HepG2 (cell line): Measurements from ENCODE around the gene TMC2. TPM values are rescaled to one million over a fixed set of nuclear protein-coding genes. Genes with fewer than 3 reads are reported as not detected.

Experiments
- DNMT3B ChIP-seq: conservative IDR thresholded peaks from 2 replicates; pipeline ENCODE4 v1.6.1; 2016; ENCODE audit warnings: missing biosample characterization, control low read depth
- FOXO4 ChIP-seq: sonication (generic); formaldehyde crosslinking; conservative IDR thresholded peaks from 2 replicates; pipeline ENCODE4 v1.8.1; 2023; ENCODE audit warnings: missing genetic modification reagents
- HCFC1 ChIP-seq: fragments of 150-350 bp; IDR thresholded peaks from 2 replicates; pipeline ENCODE4 v1.6.1; 2014; ENCODE audit warnings: low read depth, low read length
- HES4 ChIP-seq: sonication (generic); formaldehyde crosslinking; IDR thresholded peaks from 2 replicates; pipeline ENCODE4 v1.9.0; 2021; ENCODE audit warnings: mild to moderate bottlenecking, missing genetic modification reagents, borderline replicate concordance
- KLF9 ChIP-seq: IDR thresholded peaks from 2 replicates; pipeline ENCODE4 v1.6.1; 2016; ENCODE audit warnings: low read depth
- MTF2 ChIP-seq: sonication (generic); formaldehyde crosslinking; IDR thresholded peaks from 2 replicates; pipeline ENCODE4 v1.5.0; 2020; ENCODE audit warnings: missing genetic modification reagents, borderline replicate concordance
- PHF5A ChIP-seq: IDR thresholded peaks from one replicate; pipeline ENCODE4 v1.6.1; 2018; ENCODE audit warnings: low read depth, missing genetic modification reagents; ENCODE audit not compliant: unreplicated experiment
- POGK ChIP-seq: sonication (generic); formaldehyde crosslinking; conservative IDR thresholded peaks from 2 replicates; pipeline ENCODE4 v1.8.0; 2022; ENCODE audit warnings: mild to moderate bottlenecking, moderate library complexity, missing genetic modification reagents
- RFX5 ChIP-seq: IDR thresholded peaks from 2 replicates; pipeline ENCODE4 v1.6.1; 2011; ENCODE audit warnings: low read depth, low read length, improper control_type of control experiment
- SATB2 ChIP-seq: sonication (generic); formaldehyde crosslinking; IDR thresholded peaks from 2 replicates; pipeline ENCODE4 v1.5.0; 2020; ENCODE audit warnings: missing genetic modification reagents
- STAT5B ChIP-seq: sonication (generic); formaldehyde crosslinking; IDR thresholded peaks from 2 replicates; pipeline ENCODE4 v1.4.0; 2020; ENCODE audit warnings: missing genetic modification reagents
- TRAFD1 ChIP-seq: sonication (generic); formaldehyde crosslinking; IDR thresholded peaks from 2 replicates; pipeline ENCODE4 v1.5.1; 2020; ENCODE audit warnings: missing genetic modification reagents, mild to moderate bottlenecking, borderline replicate concordance
- ZBTB38 ChIP-seq: sonication (generic); formaldehyde crosslinking; IDR thresholded peaks from 2 replicates; pipeline ENCODE4 v1.5.1; 2020; ENCODE audit warnings: mild to moderate bottlenecking, missing genetic modification reagents
- ZFX ChIP-seq: sonication (generic); formaldehyde crosslinking; IDR thresholded peaks from 2 replicates; pipeline ENCODE4 v1.4.0; 2020; ENCODE audit warnings: mild to moderate bottlenecking, low read depth, missing genetic modification reagents, moderate library complexity
- ZHX2 ChIP-seq, 2 experiments: sonication (generic) in 1 of 2; formaldehyde crosslinking in 1 of 2; IDR thresholded peaks; 2 replicates each; pipeline versions ENCODE4 v1.6.1 to v1.9.0; 2014 to 2022; ENCODE audit warnings: antibody characterized with exemption in 1 of 2, borderline replicate concordance in 1 of 2, inconsistent platforms in 1 of 2, low read depth in 1 of 2, missing genetic modification reagents in 1 of 2
- ZNF235 ChIP-seq: sonication (generic); formaldehyde crosslinking; IDR thresholded peaks from 2 replicates; pipeline ENCODE4 v1.8.1; 2023; ENCODE audit warnings: mild to moderate bottlenecking, missing genetic modification reagents, borderline replicate concordance
- ZNF24 ChIP-seq: fragments of 450-650 bp; IDR thresholded peaks from 2 replicates; pipeline ENCODE4 v1.6.1; 2017; ENCODE audit warnings: antibody characterized with exemption, mild to moderate bottlenecking
- ZNF432 ChIP-seq: sonication (generic); formaldehyde crosslinking; IDR thresholded peaks from 2 replicates; pipeline ENCODE4 v1.5.0; 2020; ENCODE audit warnings: missing genetic modification reagents, mild to moderate bottlenecking, borderline replicate concordance
- ZNF557 ChIP-seq: sonication (generic); formaldehyde crosslinking; IDR thresholded peaks from 2 replicates; pipeline ENCODE4 v1.4.0; 2020; ENCODE audit warnings: missing genetic modification reagents
- ZNF563 ChIP-seq: sonication (generic); formaldehyde crosslinking; IDR thresholded peaks from 2 replicates; pipeline ENCODE4 v1.8.0; 2022; ENCODE audit warnings: mild to moderate bottlenecking, moderate library complexity, missing genetic modification reagents
- polyA plus RNA-seq, 8 experiments: library from polyadenylated mRNA; depleted of rRNA in 3 of 8; stranded (reverse) in 7 of 8; unstranded in 1 of 8; fragments of >200 nt; fragmentation: Illumina TruSeq in 4 of 8; extraction: Trizol in 4 of 8; gene quantifications; 2 replicates each; pipeline versions ENCODE4 v1.2.1 to v1.2.3, GENCODE V29; 2011 to 2016; ENCODE audit warnings: low read depth in 4 of 8, missing spikeins in 1 of 8, mixed read lengths in 1 of 8; ENCODE audit not compliant: insufficient read depth in 1 of 8
- total RNA-seq, 5 experiments: library from RNA; depleted of rRNA; stranded (reverse); fragments of >200 nt; fragmentation: Illumina TruSeq; extraction: Trizol; gene quantifications; 2 replicates each; pipeline ENCODE4 v1.2.3, GENCODE V29; 2016; ENCODE audit warnings: low read depth in 1 of 5

Gene TMC2
- total and polyA plus RNA-seq, 2 of the 13 experiments (the other 11 are each of a cell fraction or from before 2014, with no cell fraction given): not detected

GRCh38 chr20:2654384-2654822, 118.0 kb downstream of the TMC2 start (continued):
- no peak for TF ChIP-seq TRAFD1 (CRISPR knock-in tag)
- 0 out of 2 replicates have a peak, but pooled peaks have one; percentile 57 for TF ChIP-seq HES4 (CRISPR knock-in tag)
- TF ChIP-seq FOXO4 (CRISPR knock-in tag): no peak
- peak; percentile 11; the same call in 1 of the 2 replicates for TF ChIP-seq ZNF563 (CRISPR knock-in tag)
- TF ChIP-seq ZNF235 (CRISPR knock-in tag): no peak
- no peak for TF ChIP-seq DNMT3B
- TF ChIP-seq ZNF24: no peak
- no peak for TF ChIP-seq ZNF432
- TF ChIP-seq MTF2 (CRISPR knock-in tag): no peak
- no peak for TF ChIP-seq HCFC1
- no peak for TF ChIP-seq ZNF557 (CRISPR knock-in tag)
- no peak for TF ChIP-seq ZFX (CRISPR knock-in tag)
- no peak for TF ChIP-seq KLF9 (CRISPR knock-in tag)
- TF ChIP-seq STAT5B (CRISPR knock-in tag): no peak
- 0 out of 2 replicates have a peak, but pooled peaks have one; percentile 34 for TF ChIP-seq SATB2 (CRISPR knock-in tag)
- no peak for TF ChIP-seq ZHX2 (IDR thresholded peaks at IDR 0.05; ENCODE audit: low read depth)
- TF ChIP-seq ZHX2 (CRISPR knock-in tag; IDR thresholded peaks at IDR 0.05; ENCODE audit: borderline replicate concordance): no peak
- no peak for TF ChIP-seq POGK (CRISPR knock-in tag)
- no peak for TF ChIP-seq RFX5
- TF ChIP-seq PHF5A (CRISPR knock-in tag): no peak
- 0 out of 2 replicates have a peak, but pooled peaks have one; percentile 34 for TF ChIP-seq ZBTB38 (CRISPR knock-in tag)
